ENCODE results near the gene SLC29A1.

GRCh38 chr6:44219053-44219814, 4.2 kb upstream of the SLC29A1 start:
- TF ChIP-seq CTCF (IDR thresholded peaks at IDR 0.05; ENCODE audit: poor library complexity) (no peak), EZH2 (IDR thresholded peaks at IDR 0.05; ENCODE audit: borderline replicate concordance) (no peak)
